GM19193 (cell line): ENCODE results near the gene GABRB1.

Experiments used
- POLR2A ChIP-seq: IDR thresholded peaks from 4 replicates; pipeline ENCODE4 v1.6.1; 2011; ENCODE audit not compliant: insufficient read depth, insufficient read length; ENCODE audit errors: extremely low read depth

GABRB1 gene

GRCh38 chr4:47122592-47123291 is 91.4 kb downstream of the GABRB1 start:
- TF ChIP-seq POLR2A, result no peak

GRCh38 chr4:47128991-47129390 is 97.6 kb downstream of the GABRB1 start:
- TF ChIP-seq POLR2A, result no peak

GRCh38 chr4:47135210-47135609 is 103.8 kb downstream of the GABRB1 start:
- no peak for TF ChIP-seq POLR2A

GRCh38 chr4:47143261-47143660 is 111.9 kb downstream of the GABRB1 start:
- no peak for TF ChIP-seq POLR2A

GRCh38 chr4:47145630-47146029 is 114.3 kb downstream of the GABRB1 start:
- TF ChIP-seq POLR2A, result no peak

GRCh38 chr4:47154816-47155370 is 123.5 kb downstream of the GABRB1 start:
- no peak for TF ChIP-seq POLR2A

- TF ChIP-seq POLR2A, result no peak
Observed at GRCh38 chr4:47155919-47156318, 124.6 kb downstream of the GABRB1 start.

GRCh38 chr4:47160095-47160494 is 128.7 kb downstream of the GABRB1 start:
- TF ChIP-seq POLR2A, result no peak

GRCh38 chr4:47167081-47168035 is 136.0 kb downstream of the GABRB1 start:
- TF ChIP-seq POLR2A, result no peak

- TF ChIP-seq POLR2A, result no peak
Observed at GRCh38 chr4:47184083-47184482, 152.7 kb downstream of the GABRB1 start.

GRCh38 chr4:47185761-47186160 is 154.4 kb downstream of the GABRB1 start:
- no peak for TF ChIP-seq POLR2A

GRCh38 chr4:47187608-47188007 is 156.2 kb downstream of the GABRB1 start:
- no peak for TF ChIP-seq POLR2A

GRCh38 chr4:47193179-47193578 is 161.8 kb downstream of the GABRB1 start:
- no peak for TF ChIP-seq POLR2A

GRCh38 chr4:47194036-47194737 is 162.8 kb downstream of the GABRB1 start:
- TF ChIP-seq POLR2A, result no peak

GRCh38 chr4:47195706-47196105 is 164.3 kb downstream of the GABRB1 start:
- TF ChIP-seq POLR2A, result no peak
